SK-N-SH treated with all-trans-retinoic acid at 6 μM for 48 hours (cell line): Measurements from ENCODE around the gene ADPRH.

Experiments
- CREB5 ChIP-seq: fragments of 250-450 bp; sonication (Bioruptor Pico); IDR thresholded peaks from 2 replicates; pipeline ENCODE4 v1.5.1; 2020; ENCODE audit warnings: low read depth, mild to moderate bottlenecking, moderate library complexity
- ESRRG ChIP-seq: fragments of 250-450 bp; sonication (Bioruptor Pico); IDR thresholded peaks from 2 replicates; pipeline ENCODE4 v1.6.1; 2021; ENCODE audit warnings: mild to moderate bottlenecking
- GLIS3 ChIP-seq: fragments of 250-450 bp; sonication (Bioruptor Pico); IDR thresholded peaks from 2 replicates; pipeline ENCODE4 v1.5.0; 2020; ENCODE audit warnings: mild to moderate bottlenecking, moderate library complexity
- PATZ1 ChIP-seq: fragments of 250-450 bp; sonication (Bioruptor Pico); IDR thresholded peaks from 2 replicates; pipeline ENCODE4 v1.8.0; 2020; ENCODE audit warnings: mild to moderate bottlenecking, moderate library complexity, borderline replicate concordance
- RARB ChIP-seq: fragments of 250-450 bp; sonication (Bioruptor Pico); IDR thresholded peaks from 2 replicates; pipeline ENCODE4 v1.8.0; 2021; ENCODE audit warnings: mild to moderate bottlenecking, moderate library complexity
- SNAI2 ChIP-seq: fragments of 250-450 bp; sonication (Bioruptor Pico); IDR thresholded peaks from 2 replicates; pipeline ENCODE4 v1.5.0; 2020; ENCODE audit warnings: mild to moderate bottlenecking, moderate library complexity
- ZC3H10 ChIP-seq: fragments of 250-450 bp; sonication (Bioruptor Pico); IDR thresholded peaks from 2 replicates; pipeline ENCODE4 v1.5.1; 2021; ENCODE audit warnings: mild to moderate bottlenecking, moderate library complexity
- ZFP3 ChIP-seq: fragments of 250-450 bp; sonication (Bioruptor Pico); IDR thresholded peaks from 2 replicates; pipeline ENCODE4 v1.5.0; 2020; ENCODE audit warnings: mild to moderate bottlenecking, moderate library complexity

- TF ChIP-seq SNAI2 (CRISPR knock-in tag) (no peak), CREB5 (CRISPR knock-in tag) (no peak), GLIS3 (CRISPR knock-in tag) (no peak), RARB (no peak), ZFP3 (CRISPR knock-in tag) (no peak), PATZ1 (CRISPR knock-in tag) (no peak), ESRRG (CRISPR knock-in tag) (no peak), ZC3H10 (CRISPR knock-in tag) (no peak)
Measured at GRCh38 chr3:119624002-119624720, 44.9 kb downstream of the ADPRH start.
